K562 (cell line): ENCODE results near the gene PRPSAP1. TPM values are rescaled to one million over a fixed set of nuclear protein-coding genes. Genes with fewer than 3 reads are reported as not detected.

Source experiments
- ATAC-seq: fragments of 200-7000 bp; cut with Tn5 transposase; 3 replicates; pipeline ENCODE4 v1.9.1; 2020; ENCODE audit warnings: moderate library complexity
- BruUV-seq: library from RNA; stranded (reverse); fragments of 400-500 nt; replicated peaks from 2 replicates; lab custom pipeline; 2021; lab: Mats Ljungman, UMichigan
- CTCF ChIA-PET: fragments of 300-600 bp; formaldehyde crosslinking; extraction: SDS; loops from one replicate; lab custom pipeline; 2021; ENCODE audit warnings: low intra/inter-chr PET ratio; lab: Yijun Ruan, JAX
- POLR2A ChIA-PET: fragments of 300-600, 350-650 bp; sonication (Branson Sonifier 250); formaldehyde crosslinking; extraction: SDS; loops from one replicate; lab custom pipeline; 2021; ENCODE audit warnings: antibody characterized with exemption, inconsistent platforms; lab: Yijun Ruan, JAX
- DNase-seq, 4 experiments: peaks; one replicate each; pipeline versions ENCODE4 v3.0.0 to v3.0.0-alpha.2; 2011 to 2018; ENCODE audit warnings: low spot score in 3 of 4, mixed read lengths in 3 of 4; ENCODE audit errors: extremely low read depth in 1 of 4
- FAIRE-seq: peaks from 2 replicates; lab custom pipeline; 2011; peaks lifted over from hg19 to GRCh38; lab: Jason Lieb, UNC
- H2AFZ ChIP-seq: 2 replicates; pipeline ENCODE4 v1.6.0; 2011; ENCODE audit warnings: low read depth, low read length, control low read depth, inconsistent platforms
- H3K27ac ChIP-seq: fragments of 200-600 bp; 3 replicates; pipeline ENCODE4 v1.8.0; 2011; ENCODE audit warnings: low read depth, mild to moderate bottlenecking, control low read depth, inconsistent platforms, low read length, moderate library complexity, mixed read lengths; ENCODE audit errors: extremely low read depth
- H3K27me3 ChIP-seq, 2 experiments: fragments of 300-600 bp in 1 of 2; 2 replicates in 1 of 2; 3 replicates in 1 of 2; pipeline versions ENCODE4 v1.6.0 to v1.8.0; 2011; ENCODE audit warnings: inconsistent platforms in 2 of 2, low read length in 2 of 2, mild to moderate bottlenecking in 1 of 2, mixed read lengths in 1 of 2, moderate library complexity in 1 of 2; ENCODE audit not compliant: control insufficient read depth in 2 of 2, insufficient read depth in 2 of 2
- H3K36me3 ChIP-seq: fragments of 300-600 bp; 3 replicates; pipeline ENCODE4 v1.8.0; 2011; ENCODE audit warnings: mild to moderate bottlenecking, low read length, inconsistent platforms; ENCODE audit not compliant: control insufficient read depth, insufficient read depth
- H3K4me1 ChIP-seq, 2 experiments: fragments of 200-600 bp in 1 of 2; replicated peaks in 1 of 2; 2 replicates in 1 of 2; 3 replicates in 1 of 2; pipeline versions ENCODE4 v1.5.1 to v1.8.0; 2011; ENCODE audit warnings: inconsistent platforms in 2 of 2, low read length in 2 of 2, mild to moderate bottlenecking in 1 of 2, mixed read lengths in 1 of 2, moderate library complexity in 1 of 2; ENCODE audit not compliant: control insufficient read depth in 2 of 2, insufficient read depth in 2 of 2
- H3K4me2 ChIP-seq: 2 replicates; pipeline ENCODE4 v1.6.1; 2011; ENCODE audit warnings: low read length, control low read depth, inconsistent platforms, mixed read lengths; ENCODE audit not compliant: insufficient read depth
- H3K4me3 ChIP-seq: fragments of 200-600 bp; sonication (generic), shearing (Covaris generic); 2 replicates; pipeline ENCODE4 v1.5.1; 2016; ENCODE audit warnings: control low read depth, inconsistent platforms
- H3K79me2 ChIP-seq: fragments of 200-600 bp; 3 replicates; pipeline ENCODE4 v1.8.0; 2011; ENCODE audit warnings: low read length, inconsistent platforms; ENCODE audit not compliant: control insufficient read depth, insufficient read depth
- H3K9ac ChIP-seq, 2 experiments: 2 replicates each; pipeline versions ENCODE4 v1.6.0 to v1.6.1; 2011; ENCODE audit warnings: low read depth in 2 of 2, low read length in 2 of 2, control low read depth in 1 of 2, inconsistent platforms in 1 of 2, mild to moderate bottlenecking in 1 of 2, mixed read lengths in 1 of 2; ENCODE audit not compliant: insufficient read depth in 1 of 2
- H3K9me1 ChIP-seq: one replicate; pipeline ENCODE4 v1.6.0; 2011; ENCODE audit warnings: inconsistent platforms, mild to moderate bottlenecking, low read length, moderate library complexity; ENCODE audit not compliant: control insufficient read depth, insufficient read depth
- H3K9me3 ChIP-seq: replicated peaks from 2 replicates; pipeline ENCODE4 v1.5.1; 2011; ENCODE audit warnings: low read depth, low read length, inconsistent platforms; ENCODE audit not compliant: control insufficient read depth, insufficient read depth
- H4K20me1 ChIP-seq: replicated peaks from 2 replicates; pipeline ENCODE4 v1.6.1; 2011; ENCODE audit warnings: low read length, inconsistent platforms, mixed read lengths; ENCODE audit not compliant: control insufficient read depth, insufficient read depth
- ETS2 ChIP-seq: IDR thresholded peaks from 2 replicates; pipeline ENCODE4 v1.6.1; 2016; ENCODE audit warnings: borderline replicate concordance, missing genetic modification characterization, mild to moderate bottlenecking, moderate library complexity, missing compliant biosample characterization; ENCODE audit not compliant: poor library complexity, severe bottlenecking
- FIP1L1 ChIP-seq: fragments of 200-400 bp; formaldehyde crosslinking; IDR thresholded peaks from 2 replicates; pipeline ENCODE4 v1.6.1; 2018; ENCODE audit warnings: mild to moderate bottlenecking, low read depth, low read length; ENCODE audit not compliant: poor library complexity, severe bottlenecking
- GABPB1 ChIP-seq: sonication (generic); formaldehyde crosslinking; IDR thresholded peaks from 2 replicates; pipeline ENCODE4 v1.8.0; 2022; ENCODE audit warnings: mild to moderate bottlenecking, missing genetic modification reagents
- HOXB6 ChIP-seq: fragments of 250-450 bp; sonication (Bioruptor Pico); IDR thresholded peaks from 2 replicates; pipeline ENCODE4 v1.5.1; 2022; ENCODE audit warnings: mild to moderate bottlenecking, borderline replicate concordance
- IRF2 ChIP-seq: sonication (generic); formaldehyde crosslinking; IDR thresholded peaks from 2 replicates; pipeline ENCODE4 v1.8.1; 2022; ENCODE audit warnings: mild to moderate bottlenecking, missing genetic modification reagents
- MITF ChIP-seq: IDR thresholded peaks from 2 replicates; pipeline ENCODE4 v1.6.1; 2014; ENCODE audit warnings: antibody characterized with exemption
- MYNN ChIP-seq, 2 experiments: sonication (generic); formaldehyde crosslinking in 1 of 2; IDR thresholded peaks; 2 replicates each; pipeline versions ENCODE4 v1.5.0 to v1.6.1; 2016 to 2020; ENCODE audit warnings: antibody characterized with exemption in 1 of 2, missing genetic modification reagents in 1 of 2
- NCOA4 ChIP-seq: fragments of 450-650 bp; IDR thresholded peaks from 2 replicates; pipeline ENCODE4 v1.6.1; 2018; ENCODE audit warnings: mild to moderate bottlenecking; ENCODE audit not compliant: partially characterized antibody
- NR2C2 ChIP-seq, 2 experiments: fragments of 200-800 bp in 1 of 2; sonication (Bioruptor generic) in 1 of 2; sonication (generic) in 1 of 2; formaldehyde crosslinking in 1 of 2; IDR thresholded peaks; 2 replicates each; pipeline versions ENCODE4 v1.6.1 to v1.8.0; 2016 to 2022; ENCODE audit warnings: mild to moderate bottlenecking in 1 of 2, missing compliant biosample characterization in 1 of 2, missing genetic modification characterization in 1 of 2, missing genetic modification reagents in 1 of 2
- PHF20 ChIP-seq: fragments of 450-650 bp; IDR thresholded peaks from 2 replicates; pipeline ENCODE4 v1.6.1; 2018; ENCODE audit not compliant: partially characterized antibody
- RCOR1 ChIP-seq, 2 experiments: IDR thresholded peaks; 2 replicates each; pipeline ENCODE4 v1.6.1; 2012; ENCODE audit warnings: low read depth in 2 of 2, low read length in 2 of 2, borderline replicate concordance in 1 of 2, improper control_type of control experiment in 1 of 2
- SRSF1 ChIP-seq: fragments of 200-400 bp; formaldehyde crosslinking; IDR thresholded peaks from 2 replicates; pipeline ENCODE4 v1.6.1; 2017; ENCODE audit warnings: mild to moderate bottlenecking, low read depth, low read length, moderate library complexity
- TAF9B ChIP-seq: fragments of 450-650 bp; IDR thresholded peaks from 2 replicates; pipeline ENCODE4 v1.6.1; 2018; ENCODE audit warnings: mild to moderate bottlenecking; ENCODE audit not compliant: partially characterized antibody
- ZNF274 ChIP-seq: IDR thresholded peaks from 2 replicates; pipeline ENCODE4 v1.6.1; 2011; ENCODE audit warnings: low read depth, mild to moderate bottlenecking, low read length, moderate library complexity, borderline replicate concordance
- WGBS: fragments of 100-300 bp; shearing (Covaris generic); methylation state at CpG from one replicate; pipeline ENCODE4 v1.1.6; 2016; ENCODE audit warnings: low coverage, mixed read lengths; ENCODE audit not compliant: insufficient coverage; ENCODE audit errors: missing lambda C conversion rate; 5-methylcytosine and 5-hydroxymethylcytosine counted together
- in situ Hi-C: fragments of 300-500 bp; cut with MboI; formaldehyde crosslinking; loops from 4 replicates; pipeline ENCODE4 v1.15.0; 2018; ENCODE audit warnings: inconsistent platforms, mixed read lengths
- intact Hi-C: fragments of 100-400 bp; cut with micrococcal nuclease; formaldehyde crosslinking; loops from 2 replicates; pipeline ENCODE4 v1.14.2; 2022
- polyA plus RNA-seq, 8 experiments: library from polyadenylated mRNA; depleted of rRNA in 4 of 8; stranded (reverse) in 5 of 8; unstranded in 3 of 8; fragments of >200 nt; fragmentation: Nextera tagmentation in 2 of 8; fragmentation: Illumina TruSeq in 1 of 8; extraction: Ambion mirVana in 2 of 8; extraction: Trizol in 1 of 8; gene quantifications; 2 replicates each; pipeline versions ENCODE4 v1.2.1 to v1.2.3, GENCODE V29; 2011 to 2014; ENCODE audit warnings: inconsistent platforms in 1 of 8, missing spikeins in 1 of 8
- total RNA-seq, 7 experiments: library from RNA; depleted of rRNA in 6 of 7; stranded (reverse); fragments of >200 nt in 6 of 7; fragmentation: Illumina TruSeq in 2 of 7; extraction: Trizol in 2 of 7; gene quantifications; 2 replicates each; pipeline versions ENCODE4 v1.2.1 to v1.2.3, GENCODE V29; 2011 to 2021; ENCODE audit warnings: low replicate concordance in 1 of 7

Gene PRPSAP1
- total and polyA plus RNA-seq, 9 of the 15 experiments (the other 6 are each of a cell fraction or from before 2014, with no cell fraction given): 21.9 to 77.1 (median 40.8) TPM

GRCh38 chr17:76353599-76354316, at the start of gene PRPSAP1 (continued):
- TF ChIP-seq SRSF1 (no peak), RCOR1 (IDR thresholded peaks at IDR 0.05; ENCODE audit: borderline replicate concordance in 1 of 2, low read depth in 2 of 2, low read length in 2 of 2) (peak in 1 of 2 experiments; percentile 8; a peak in 1 of 4 replicates), GABPB1 (CRISPR knock-in tag) (peak; percentile 70; the same call in 1 of the 2 replicates)

DNA sequence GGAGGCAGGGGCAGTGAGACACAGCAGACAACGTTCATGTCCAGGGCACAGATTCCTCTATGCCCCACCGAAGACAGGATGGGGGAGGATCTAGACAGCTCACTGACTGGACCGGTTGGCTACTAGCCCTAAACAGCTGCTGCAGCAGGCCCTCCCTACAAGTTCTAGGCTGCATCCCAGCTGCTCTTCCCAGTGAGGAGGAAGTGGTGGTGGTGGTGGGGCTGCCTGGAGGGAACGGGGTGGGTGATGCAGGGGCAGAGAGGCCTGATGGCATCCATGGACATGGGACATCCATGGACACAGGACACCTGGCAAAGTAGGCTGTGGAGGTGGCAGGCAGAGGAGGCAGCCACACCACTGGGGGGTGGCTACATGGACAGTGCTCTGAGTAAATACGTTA, 49.0 kb upstream of the PRPSAP1 start:
- ATAC-seq (no peak), DNase-seq (no peak), FAIRE-seq (no peak)
- Histone ChIP-seq H3K4me3 (no peak overlapping the region), H3K36me3 (peaks cover 72% of the 10 kb centered on the region), H3K27ac (no peak overlapping the region), H2AFZ (no peak overlapping the region), H3K4me1 (peaks cover 16 to 36% of the 10 kb centered on the region in 2 experiments), H3K9ac (no peak overlapping the region), H3K9me1 (peaks cover 18% of the 10 kb centered on the region), H4K20me1 (peaks cover 41% of the 10 kb centered on the region), H3K4me2 (no peak overlapping the region), H3K9me3 (no peaks in the 10 kb centered on the region), H3K27me3 (no peaks in the 10 kb centered on the region), H3K79me2 (peaks cover 16% of the 10 kb centered on the region)
- 79% methylated on average over 4 of the region's 5 CpGs for WGBS
- BruUV-seq: no TSS peak
- POLR2A ChIA-PET: interaction anchor here (0.5 to 0.7 kb wide), 3 partner anchors 15 to 670 kb away, joined by 3 read pairs; no protein-coding TSS in a partner anchor
- in situ Hi-C loops: loop anchor here (5.0 kb wide), 2 partner anchors 55 to 100 kb away; no protein-coding TSS in a partner anchor
- CTCF ChIA-PET: no interaction called here
- intact Hi-C loops: no loop called here
- TF ChIP-seq TAF9B (no peak), MYNN (IDR thresholded peaks at IDR 0.05) (no peak), MYNN (CRISPR knock-in tag; IDR thresholded peaks at IDR 0.05) (no peak), ZNF274 (no peak), HOXB6 (CRISPR knock-in tag) (no peak), NR2C2 (CRISPR knock-in tag; IDR thresholded peaks at IDR 0.05) (no peak), NR2C2 (tag; IDR thresholded peaks at IDR 0.05) (no peak), ETS2 (tag) (no peak), IRF2 (CRISPR knock-in tag) (no peak), NCOA4 (no peak), PHF20 (no peak), MITF (no peak), FIP1L1 (no peak)
